ENCODE results near the gene MBD5.

The MBD5 gene

GRCh38 chr2:148026573-148026972, 5.7 kb downstream of the MBD5 start:
- no peak for DNase-seq

GRCh38 chr2:148027822-148028221, 6.9 kb downstream of the MBD5 start:
- DNase-seq, result no peak

- no peak for DNase-seq
These were observed 7.9 kb downstream of the MBD5 start for GRCh38 chr2:148028781-148029180.

GRCh38 chr2:148031152-148031551, 10.3 kb downstream of the MBD5 start:
- no peak for DNase-seq

- no peak for DNase-seq
These were observed 11.3 kb downstream of the MBD5 start for GRCh38 chr2:148032215-148032614.

- no peak for DNase-seq
These were observed 18.9 kb downstream of the MBD5 start for GRCh38 chr2:148039783-148040182.

GRCh38 chr2:148042219-148042618, 21.3 kb downstream of the MBD5 start:
- DNase-seq, result no peak

- DNase-seq, result no peak
These were observed 23.4 kb downstream of the MBD5 start for GRCh38 chr2:148044322-148044721.

- no peak for DNase-seq
These were observed 25.9 kb downstream of the MBD5 start for GRCh38 chr2:148046802-148047201.

GRCh38 chr2:148048475-148049221, 27.8 kb downstream of the MBD5 start:
- DNase-seq, result no peak

GRCh38 chr2:148049284-148049683, 28.4 kb downstream of the MBD5 start:
- DNase-seq, result no peak

- no peak for DNase-seq
These were observed 31.8 kb downstream of the MBD5 start for GRCh38 chr2:148052687-148053086.

GRCh38 chr2:148058641-148059040, 37.8 kb downstream of the MBD5 start:
- DNase-seq, result no peak

- DNase-seq, result no peak
These were observed 42.7 kb downstream of the MBD5 start for GRCh38 chr2:148063633-148064032.

- no peak for DNase-seq
These were observed 45.0 kb downstream of the MBD5 start for GRCh38 chr2:148065936-148066335.

GRCh38 chr2:148067801-148068200, 46.9 kb downstream of the MBD5 start:
- DNase-seq, result no peak

GRCh38 chr2:148071351-148071750, 50.5 kb downstream of the MBD5 start:
- DNase-seq, result no peak

- DNase-seq, result no peak
These were observed 75.1 kb downstream of the MBD5 start for GRCh38 chr2:148096012-148096411.

- DNase-seq, result no peak
These were observed 81.8 kb downstream of the MBD5 start for GRCh38 chr2:148102641-148103040.

- no peak for DNase-seq
These were observed 83.1 kb downstream of the MBD5 start for GRCh38 chr2:148103946-148104345.

- DNase-seq, result no peak
These were observed 85.4 kb downstream of the MBD5 start for GRCh38 chr2:148106331-148106730.

GRCh38 chr2:148108385-148108784, 87.5 kb downstream of the MBD5 start:
- no peak for DNase-seq

- DNase-seq, result no peak
These were observed 89.3 kb downstream of the MBD5 start for GRCh38 chr2:148110184-148110583.

- DNase-seq, result no peak
These were observed 101.9 kb downstream of the MBD5 start for GRCh38 chr2:148122788-148123187.

- DNase-seq, result no peak
These were observed 103.4 kb downstream of the MBD5 start for GRCh38 chr2:148124271-148124670.
